GM18858 (cell line): Measurements from ENCODE around the gene PTBP1.
"Not testable (repeated sequence)": the region's sequence is repeated elsewhere in the genome, so short reads cannot be mapped to it uniquely, and the experiment has no call there.

Source experiments
- ATAC-seq: cut with Tn5 transposase; IDR thresholded peaks from one replicate; pipeline ENCODE4 v1.9.1; 2021; ENCODE audit not compliant: unreplicated experiment

Gene PTBP1

DNA sequence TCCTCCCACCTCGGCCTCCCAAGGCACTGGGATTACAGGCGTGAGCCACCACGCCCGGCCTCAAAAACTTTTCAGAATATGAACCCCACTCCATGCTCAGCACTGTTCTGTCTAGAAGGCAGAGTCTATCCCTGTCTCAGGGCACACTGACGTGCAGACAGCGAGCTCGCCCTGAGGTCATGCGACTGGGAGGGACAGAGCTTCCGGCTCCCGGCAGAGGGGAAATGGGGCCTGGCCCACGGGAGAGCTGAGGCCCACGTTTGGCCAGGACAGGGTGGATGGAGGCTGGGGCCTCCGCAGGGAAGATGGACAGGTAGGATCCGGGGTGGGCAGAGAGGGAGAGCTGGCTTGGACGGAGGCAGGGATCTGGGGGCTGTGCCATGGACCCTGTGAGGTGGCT, 27.6 kb downstream of the PTBP1 start:
- ATAC-seq: no peak

DNA sequence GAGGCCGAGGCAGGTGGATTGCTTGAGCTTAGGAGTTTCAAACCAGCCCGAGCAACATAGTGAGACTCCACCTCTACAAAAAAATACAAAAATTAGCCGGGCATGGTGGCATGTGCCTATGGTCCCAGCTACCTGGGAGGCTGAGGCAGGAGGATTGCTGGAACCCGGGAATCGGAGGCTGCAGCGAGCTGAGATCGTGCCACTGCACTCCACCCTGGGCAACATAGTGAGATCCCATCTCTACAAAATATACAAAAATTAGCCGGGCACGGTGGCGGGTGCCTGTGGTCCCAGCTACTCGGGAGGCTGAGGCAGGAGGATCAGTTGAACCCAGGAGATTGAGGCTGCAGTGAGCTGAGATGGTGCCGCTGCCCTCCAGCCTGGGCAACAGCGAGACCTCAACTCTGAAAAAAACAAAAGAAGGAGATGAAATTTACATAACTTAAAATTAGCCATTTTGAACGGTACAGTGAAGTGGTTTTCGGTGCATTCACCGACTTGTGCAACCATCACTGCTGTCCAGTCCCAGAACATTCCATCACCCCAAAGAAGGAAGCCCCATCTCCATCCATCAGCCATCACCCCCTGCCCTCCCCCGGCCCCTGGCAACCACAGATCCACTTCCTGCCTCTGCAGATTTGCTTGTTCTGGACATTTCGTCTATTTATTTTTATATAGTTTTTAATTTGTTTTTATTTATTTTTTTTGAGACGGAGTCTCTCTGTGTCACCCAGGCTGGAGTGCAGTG, 28.8 kb downstream of the PTBP1 start:
- no peak for ATAC-seq

DNA sequence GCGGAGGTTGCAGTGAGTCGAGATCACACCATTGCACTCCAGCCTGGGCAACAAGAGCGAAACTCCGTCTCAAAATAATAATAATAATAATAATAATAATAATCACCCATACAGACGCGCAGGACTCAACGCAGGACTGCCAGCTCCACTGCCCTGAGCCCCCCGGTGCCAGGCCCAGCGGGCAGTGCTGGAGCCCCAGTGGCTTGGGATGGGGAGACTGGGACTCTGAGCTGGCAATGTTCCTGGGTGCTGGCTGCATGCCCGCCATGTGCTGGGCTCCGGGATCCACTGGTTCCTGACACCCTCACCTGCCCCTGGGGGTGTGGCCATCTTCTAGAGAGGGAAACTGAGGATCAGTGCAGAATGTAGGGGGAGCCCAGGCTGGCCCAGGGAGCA, 30.1 kb downstream of the PTBP1 start:
- no peak for ATAC-seq

DNA sequence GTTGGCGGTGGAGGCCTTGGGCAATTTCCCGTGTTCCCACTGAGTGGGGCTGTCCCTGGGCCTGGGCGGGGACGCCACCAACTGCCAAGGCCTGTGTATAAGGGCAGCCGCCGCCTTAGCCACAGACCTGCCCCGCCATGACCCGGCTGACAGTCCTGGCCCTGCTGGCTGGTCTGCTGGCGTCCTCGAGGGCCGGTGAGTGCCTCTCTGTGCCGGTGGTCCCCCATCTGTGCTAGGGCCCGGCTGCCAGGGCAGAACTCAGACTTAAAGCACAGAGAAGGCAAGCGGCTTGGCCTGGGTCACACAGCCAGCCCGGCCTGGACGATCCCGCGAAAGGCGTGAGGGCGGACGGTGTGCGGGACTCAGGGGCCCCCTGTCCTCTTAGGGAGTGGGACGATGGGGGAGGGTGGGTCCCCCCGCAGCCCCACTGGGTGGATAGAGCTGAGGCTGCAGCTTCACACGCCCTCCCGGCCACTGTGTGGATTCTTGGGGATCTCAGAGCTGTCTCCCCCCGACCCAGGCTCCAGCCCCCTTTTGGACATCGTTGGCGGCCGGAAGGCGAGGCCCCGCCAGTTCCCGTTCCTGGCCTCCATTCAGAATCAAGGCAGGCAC, 30.6 kb downstream of the PTBP1 start, which contains the start of gene AZU1:
TSS of gene AZU1 (plus strand) at position 128 of the 612 bp plus-strand sequence. CDS start at position 138, 10 bp downstream.
- ATAC-seq: no peak

DNA sequence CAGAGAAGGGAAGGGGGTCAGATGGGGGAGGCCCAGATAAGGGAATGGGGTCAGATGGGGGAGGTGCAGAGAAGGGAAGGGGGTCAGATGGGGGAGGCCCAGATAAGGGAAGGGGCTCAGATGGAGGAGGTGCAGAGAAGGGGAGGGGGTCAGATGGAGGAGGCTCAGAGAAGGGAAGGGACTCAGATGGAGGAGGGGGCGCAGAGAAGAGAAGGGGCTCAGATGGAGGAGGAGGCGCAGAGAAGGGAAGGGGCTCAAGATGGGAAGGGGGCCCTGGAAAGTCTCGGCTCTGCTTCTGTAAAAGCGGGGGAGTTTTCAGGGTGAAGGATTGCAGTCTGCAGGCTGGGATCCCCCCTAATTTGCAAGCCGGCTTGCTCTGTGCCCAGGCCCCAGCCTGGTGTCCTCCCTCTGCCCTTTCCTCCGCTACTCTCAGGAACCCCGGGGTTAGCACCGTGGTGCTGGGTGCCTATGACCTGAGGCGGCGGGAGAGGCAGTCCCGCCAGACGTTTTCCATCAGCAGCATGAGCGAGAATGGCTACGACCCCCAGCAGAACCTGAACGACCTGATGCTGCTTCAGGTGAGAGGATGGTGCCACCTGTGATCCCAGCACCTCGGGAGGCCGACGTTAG, 32.0 kb downstream of the PTBP1 start:
- ATAC-seq: no peak

DNA sequence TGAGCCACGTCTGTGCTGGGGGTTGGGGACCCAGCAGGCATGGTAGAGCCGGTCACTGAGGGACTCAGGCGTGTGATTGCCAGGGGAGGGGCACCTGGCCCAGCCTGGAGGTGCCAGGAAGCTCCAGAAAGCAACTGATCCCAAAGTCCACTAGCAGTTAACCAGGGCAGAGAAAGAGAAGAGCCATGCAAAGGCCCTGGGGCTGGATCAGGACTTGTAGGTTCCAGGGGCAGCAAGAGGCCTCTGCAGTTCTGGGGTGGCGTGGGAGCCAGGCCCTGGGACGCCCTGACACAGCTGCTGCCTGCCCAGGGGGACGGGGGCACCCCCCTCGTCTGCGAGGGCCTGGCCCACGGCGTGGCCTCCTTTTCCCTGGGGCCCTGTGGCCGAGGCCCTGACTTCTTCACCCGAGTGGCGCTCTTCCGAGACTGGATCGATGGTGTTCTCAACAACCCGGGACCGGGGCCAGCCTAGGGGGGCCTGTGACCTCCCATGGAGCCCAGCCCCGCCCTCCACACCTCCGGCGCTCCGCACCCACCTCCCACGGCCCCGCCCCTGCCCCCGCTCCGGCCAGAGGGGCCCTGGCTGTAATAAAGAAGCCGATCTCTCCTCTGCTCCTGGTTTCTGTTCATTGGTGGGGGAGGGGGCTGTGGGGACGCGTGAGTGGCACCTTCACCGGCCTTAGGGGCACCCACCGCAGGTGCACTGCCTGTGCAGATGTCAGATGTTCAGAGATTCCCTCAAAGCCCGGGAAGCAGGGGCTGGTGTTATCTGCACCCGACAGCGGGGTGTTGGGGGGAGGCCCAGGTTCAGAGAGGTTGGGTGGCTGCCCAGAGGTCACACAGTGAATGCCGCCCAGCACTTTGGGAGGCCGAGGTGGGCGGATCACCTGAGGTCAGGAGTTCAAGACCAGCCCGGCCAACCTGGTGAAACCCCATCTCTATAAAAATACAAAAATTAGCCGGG, 34.4 kb downstream of the PTBP1 start:
- ATAC-seq: no peak

DNA sequence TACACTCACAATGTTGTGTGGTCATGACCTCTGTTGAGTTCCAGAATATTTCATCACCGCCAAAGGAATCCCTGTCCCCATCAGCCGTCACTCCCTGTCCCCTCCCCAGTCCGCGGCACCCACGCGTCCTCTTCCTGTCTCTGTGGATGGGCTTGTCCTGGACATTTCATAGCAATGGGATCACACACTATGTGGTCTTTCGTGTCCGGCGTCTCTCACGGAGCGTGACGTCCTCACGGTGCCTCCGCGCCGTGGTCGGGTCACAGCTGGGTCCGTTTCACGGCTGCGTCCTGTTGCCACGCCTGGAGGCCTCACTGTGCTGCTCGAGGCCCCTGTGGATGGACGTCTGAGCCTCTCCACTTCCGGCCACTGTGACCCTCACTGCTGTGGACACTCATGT, 37.0 kb downstream of the PTBP1 start:
- no peak for ATAC-seq

DNA sequence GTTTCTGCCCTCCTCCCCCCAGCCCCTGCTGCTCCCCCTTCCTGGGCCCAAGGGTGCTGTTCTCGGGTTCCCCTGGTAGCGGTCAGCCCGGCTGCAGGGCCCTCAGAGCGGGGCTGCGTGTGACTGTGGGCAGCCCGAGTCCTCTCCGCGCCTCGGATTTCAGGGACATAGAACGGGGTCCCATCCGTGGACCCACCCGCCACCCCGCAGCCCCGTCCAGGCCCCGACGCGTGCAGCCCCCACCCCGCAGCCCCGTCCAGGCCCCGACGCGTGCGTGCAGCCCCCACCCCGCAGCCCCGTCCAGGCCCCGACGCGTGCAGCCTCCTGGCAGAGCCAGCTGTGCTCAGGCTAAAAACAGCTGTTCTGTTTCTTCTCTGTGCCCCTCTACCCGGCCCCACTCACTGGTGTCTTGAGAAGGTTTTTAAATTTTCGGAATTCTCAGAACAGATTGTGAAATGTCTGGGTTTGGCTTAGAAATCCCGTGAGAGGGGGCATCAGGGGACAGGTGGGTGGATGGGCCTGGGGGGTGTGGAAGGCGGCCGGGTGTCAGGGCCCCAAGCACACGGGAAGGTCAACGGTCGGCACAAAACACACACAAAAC, 38.1 kb downstream of the PTBP1 start:
- ATAC-seq: no peak

DNA sequence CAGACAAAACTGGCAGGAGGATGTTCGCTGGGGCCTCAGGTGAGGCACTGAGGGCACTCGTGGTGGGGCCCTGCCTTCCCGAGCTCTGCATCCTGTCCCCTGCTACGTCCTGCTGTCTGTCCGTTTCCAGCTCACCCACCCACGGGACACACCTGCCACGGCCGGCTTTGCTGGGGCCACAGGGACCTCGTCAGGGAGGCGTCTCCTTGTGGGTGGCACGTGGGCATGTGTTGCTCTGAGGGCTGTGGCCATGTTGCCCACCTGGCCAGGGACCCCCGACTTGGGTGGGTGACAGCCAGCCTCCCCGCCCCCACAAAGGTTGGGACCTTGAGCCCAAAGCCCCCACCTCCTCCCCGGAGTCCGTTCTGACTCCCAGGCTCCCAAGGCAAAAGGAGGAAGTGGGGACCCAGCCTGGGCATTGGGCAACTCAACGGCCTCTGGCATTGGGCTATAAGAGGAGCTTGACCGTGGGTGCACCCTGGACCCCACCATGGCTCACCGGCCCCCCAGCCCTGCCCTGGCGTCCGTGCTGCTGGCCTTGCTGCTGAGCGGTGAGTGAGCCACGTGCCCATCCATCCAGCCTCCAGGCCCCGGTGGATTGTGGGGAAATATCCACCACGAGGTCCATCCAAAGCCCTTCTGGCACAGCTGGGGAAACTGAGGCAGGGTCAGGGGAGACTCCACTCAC, 43.4 kb downstream of the PTBP1 start, which contains the start of gene PRTN3:
TSS of gene PRTN3 (plus strand) at position 481 of the 688 bp plus-strand sequence. CDS start at position 491, 10 bp downstream.
- no peak for ATAC-seq

DNA sequence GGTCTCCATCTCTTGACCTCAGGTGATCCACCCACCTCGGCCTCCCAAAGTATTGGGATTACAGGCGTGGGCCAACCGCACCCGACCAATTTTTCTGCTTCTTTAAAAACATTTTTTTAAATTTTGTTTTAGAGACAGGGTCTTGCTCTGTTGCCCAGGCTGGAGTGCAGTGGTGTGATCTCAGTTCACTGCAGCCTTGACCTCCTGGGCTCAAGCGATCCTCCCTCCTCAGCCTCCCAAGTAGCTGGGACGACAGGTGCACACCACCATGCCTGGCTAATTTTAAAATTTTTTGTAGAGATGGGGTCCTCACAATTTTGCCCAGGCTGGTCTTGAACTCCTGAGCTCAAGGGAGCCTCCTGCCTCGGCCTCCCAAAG, 45.5 kb downstream of the PTBP1 start:
- ATAC-seq: not testable (repeated sequence)

DNA sequence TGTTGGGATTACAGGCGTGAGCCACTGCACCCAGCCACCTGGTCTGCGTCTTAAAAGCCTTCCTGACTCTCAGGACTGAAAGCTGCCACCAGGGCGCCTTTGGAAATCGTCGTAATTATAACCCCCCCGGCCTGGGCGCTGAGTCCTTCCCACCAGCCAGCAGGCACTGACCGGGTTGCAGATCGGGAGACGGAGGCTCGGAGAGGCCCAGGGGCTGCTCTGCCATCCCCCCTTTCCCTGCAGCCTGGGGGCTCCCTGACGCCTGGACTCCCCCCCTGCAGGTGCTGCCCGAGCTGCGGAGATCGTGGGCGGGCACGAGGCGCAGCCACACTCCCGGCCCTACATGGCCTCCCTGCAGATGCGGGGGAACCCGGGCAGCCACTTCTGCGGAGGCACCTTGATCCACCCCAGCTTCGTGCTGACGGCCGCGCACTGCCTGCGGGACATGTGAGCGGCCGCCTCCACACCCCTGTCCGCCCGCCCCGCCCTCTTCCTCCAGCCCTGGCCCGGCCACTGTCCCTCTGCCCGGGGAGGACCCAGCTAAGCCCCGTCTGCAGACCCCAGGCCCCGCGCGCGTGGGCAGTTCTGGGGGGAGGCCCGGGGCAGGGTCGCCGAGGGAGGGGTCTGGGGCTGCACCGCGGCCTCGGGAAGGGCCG, 46.1 kb downstream of the PTBP1 start:
- no peak for ATAC-seq

DNA sequence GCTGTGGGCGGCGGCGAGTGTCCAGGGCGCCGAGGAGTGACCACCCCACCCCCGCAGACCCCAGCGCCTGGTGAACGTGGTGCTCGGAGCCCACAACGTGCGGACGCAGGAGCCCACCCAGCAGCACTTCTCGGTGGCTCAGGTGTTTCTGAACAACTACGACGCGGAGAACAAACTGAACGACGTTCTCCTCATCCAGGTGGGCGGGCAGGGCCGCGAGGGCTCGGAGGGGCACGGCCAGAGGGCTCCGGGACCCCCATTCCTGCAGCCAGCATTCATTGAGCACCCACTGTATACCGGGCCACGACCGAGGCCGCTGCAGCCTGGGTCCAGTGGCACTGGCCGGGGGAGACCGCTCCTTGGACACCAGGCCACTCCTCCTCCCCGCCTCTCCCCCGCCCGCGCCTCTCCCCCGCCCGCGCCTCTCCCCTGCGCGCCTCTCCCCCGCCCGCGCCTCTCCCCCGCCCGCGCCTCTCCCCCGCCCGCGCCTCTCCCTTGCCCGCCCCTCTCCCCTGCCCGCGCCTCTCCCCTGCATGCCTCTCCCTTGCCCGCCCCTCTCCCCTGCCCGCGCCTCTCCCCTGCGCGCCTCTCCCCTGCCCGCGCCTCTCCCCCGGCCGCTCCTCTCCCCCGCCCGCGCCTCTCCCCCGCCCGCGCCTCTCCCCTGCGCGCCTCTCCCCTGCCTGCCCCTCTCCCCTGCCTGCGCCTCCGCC, 46.7 kb downstream of the PTBP1 start:
- no peak for ATAC-seq

DNA sequence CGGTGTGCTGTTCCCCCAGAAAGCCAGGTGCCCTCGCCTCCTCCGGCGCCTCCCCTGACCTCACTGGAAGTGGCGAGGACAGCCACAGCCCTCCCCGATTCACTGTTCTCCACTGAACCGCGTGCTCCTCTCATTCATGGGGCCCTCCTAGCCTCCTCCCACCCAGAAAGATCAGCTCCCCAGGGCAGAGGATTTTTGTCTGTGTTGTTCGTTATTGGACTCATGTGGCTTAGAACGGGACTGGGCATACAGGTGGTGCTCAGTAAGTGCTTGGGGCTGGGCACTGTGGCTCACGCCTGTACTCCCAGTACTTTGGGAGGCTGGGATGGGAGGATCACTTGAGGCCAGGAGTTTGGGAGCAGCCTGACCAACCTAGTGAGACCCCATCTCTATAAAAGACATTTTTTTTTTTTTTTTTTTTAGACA, 47.3 kb downstream of the PTBP1 start:
- ATAC-seq: no peak

DNA sequence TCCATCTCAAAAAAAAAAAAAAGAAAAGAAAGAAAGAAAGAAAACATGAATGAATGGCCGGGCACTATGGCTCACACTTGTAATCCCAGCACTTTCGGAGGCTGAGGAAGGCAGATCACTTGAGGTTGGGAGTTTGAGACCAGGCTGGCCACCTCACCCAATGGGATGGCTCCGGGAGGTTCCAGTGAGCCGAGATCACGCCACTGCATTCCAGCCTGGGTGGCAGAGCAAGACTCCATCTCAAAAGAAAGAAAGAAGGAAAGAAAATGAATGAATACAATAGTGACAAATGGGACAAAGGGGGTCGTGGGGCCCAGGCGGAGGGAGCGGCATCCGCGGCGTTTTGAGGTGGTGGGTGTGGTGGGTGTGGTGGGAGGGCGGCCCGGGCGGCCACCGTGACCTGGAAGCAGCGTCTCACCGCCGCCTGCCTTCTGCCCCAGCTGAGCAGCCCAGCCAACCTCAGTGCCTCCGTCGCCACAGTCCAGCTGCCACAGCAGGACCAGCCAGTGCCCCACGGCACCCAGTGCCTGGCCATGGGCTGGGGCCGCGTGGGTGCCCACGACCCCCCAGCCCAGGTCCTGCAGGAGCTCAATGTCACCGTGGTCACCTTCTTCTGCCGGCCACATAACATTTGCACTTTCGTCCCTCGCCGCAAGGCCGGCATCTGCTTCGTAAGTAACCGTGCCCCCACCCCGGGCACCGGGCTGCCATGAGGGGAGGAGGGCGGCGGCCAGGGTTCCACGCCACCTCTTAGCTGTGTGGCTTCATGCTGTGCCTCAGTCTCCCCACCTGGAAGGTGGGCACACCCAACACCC, 48.7 kb downstream of the PTBP1 start:
- no peak for ATAC-seq

DNA sequence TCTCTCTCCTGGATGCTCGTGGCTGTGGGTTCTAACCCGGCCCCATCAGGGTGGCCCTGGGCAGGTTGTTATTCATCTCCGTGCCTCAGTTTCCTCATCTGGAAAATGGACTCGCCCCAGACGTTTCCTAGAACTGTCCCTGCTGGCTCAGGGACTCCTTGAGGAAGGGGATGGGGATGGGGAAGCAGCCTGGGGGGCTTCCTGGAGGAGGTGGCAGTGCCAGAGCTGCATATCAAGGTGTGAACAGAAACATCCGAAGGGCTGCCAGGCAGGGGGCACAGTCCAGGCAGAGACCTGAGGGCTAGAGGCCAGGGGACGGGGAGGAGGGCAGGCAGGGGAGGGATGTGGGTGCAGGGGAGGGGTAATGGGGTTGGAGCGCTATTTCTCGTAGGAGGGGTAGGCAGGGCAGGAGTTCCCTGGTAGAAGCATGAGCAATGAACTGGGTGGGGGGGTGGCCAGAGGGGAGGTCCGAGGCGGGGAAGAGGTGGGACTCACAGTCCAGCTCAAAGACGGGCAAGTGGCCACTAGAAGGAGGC, 51.2 kb downstream of the PTBP1 start:
- ATAC-seq: no peak

DNA sequence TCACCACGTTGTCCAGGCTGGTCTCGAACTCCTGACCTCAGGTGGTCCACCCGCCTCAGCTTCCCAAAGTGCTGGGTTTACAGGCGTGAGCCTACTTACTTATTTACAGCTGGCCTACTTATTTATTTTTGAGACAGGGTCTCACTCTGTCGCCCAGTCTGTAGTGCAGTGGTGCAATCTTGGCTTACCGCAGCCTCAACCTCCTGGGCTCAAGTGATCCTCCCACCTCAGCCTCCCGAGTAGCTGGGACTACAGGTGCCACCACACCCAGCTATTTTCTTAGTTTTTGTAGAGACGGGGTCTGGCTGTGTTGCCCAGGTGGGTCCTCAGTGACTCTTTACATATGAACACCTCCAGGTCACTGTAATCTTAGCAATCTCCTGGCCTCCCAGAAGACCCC, 51.9 kb downstream of the PTBP1 start:
- ATAC-seq: not testable (repeated sequence)

DNA sequence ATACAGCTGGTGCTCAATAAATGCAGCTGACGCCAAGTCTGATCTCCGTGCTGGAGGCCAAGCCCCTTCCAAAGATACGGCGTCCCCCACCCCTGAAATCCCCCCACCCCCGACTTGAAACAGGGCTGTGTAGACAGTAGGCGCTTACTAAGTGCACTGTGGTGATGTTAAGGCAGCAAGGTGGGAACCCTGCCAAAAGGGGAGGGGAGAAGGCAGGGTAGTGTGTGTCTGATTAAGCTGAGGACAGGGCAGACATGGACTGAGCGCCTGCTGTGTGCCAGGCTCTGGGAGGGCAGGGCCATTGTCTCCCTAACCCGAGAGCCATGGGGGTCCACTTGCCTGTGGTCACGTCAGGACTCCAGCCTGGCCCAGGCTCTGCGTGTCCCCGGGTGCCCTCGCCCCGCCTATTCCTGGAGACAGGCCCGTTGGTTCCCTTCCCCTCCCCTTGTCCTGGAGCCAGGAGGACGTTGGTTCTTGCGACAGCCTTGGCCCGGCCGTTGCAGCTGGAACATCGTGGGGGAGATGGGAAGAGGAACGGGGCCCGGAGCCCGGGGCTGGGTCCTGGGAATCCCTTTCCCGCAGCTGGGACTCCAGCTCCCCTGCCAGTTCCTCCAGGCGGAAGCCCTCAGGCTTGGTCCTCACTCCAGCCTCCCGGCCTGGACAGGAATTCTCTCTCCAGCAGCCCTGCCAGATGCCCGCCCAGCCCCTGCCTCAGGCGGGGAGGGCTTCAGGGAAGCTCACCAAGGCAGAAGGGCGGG, 53.1 kb downstream of the PTBP1 start:
- no peak for ATAC-seq
